Activated CD8-positive, alpha-beta T cell treated with anti-CD3 and anti-CD28 coated beads, Interleukin-2, amount 10 ng/mL, durations not matched to agents 7 days and 5 days (primary cell): ENCODE data around the gene TUFT1. TPM values are rescaled to one million over a fixed set of nuclear protein-coding genes. Genes with fewer than 3 reads are reported as not detected.

Source experiments
- ATAC-seq: fragments of 150-1000 bp; cut with Tn5 transposase; one replicate; pipeline ENCODE4 v1.10.0; 2021; ENCODE audit warnings: moderate library complexity
- CTCF ChIA-PET: fragments of 350-600 bp; sonication (Branson Sonifier 250); formaldehyde crosslinking; loops from one replicate; lab custom pipeline; 2021; ENCODE audit warnings: antibody characterized with exemption; lab: Charles Lee
- POLR2A ChIA-PET: fragments of 350-600 bp; sonication (Branson Sonifier 250); formaldehyde crosslinking; loops from one replicate; lab custom pipeline; 2021; ENCODE audit warnings: antibody characterized with exemption; lab: Charles Lee
- DNase-seq: peaks from one replicate; pipeline ENCODE4 v3.0.0-alpha.2; 2020
- H3K27ac Mint-ChIP-seq: one replicate; pipeline ENCODE4 v1.8.0; 2021; ENCODE audit warnings: mild to moderate bottlenecking, mixed read lengths
- H3K27me3 Mint-ChIP-seq: one replicate; pipeline ENCODE4 v1.8.0; 2021; ENCODE audit warnings: low read depth, mixed read lengths
- H3K36me3 Mint-ChIP-seq: one replicate; pipeline ENCODE4 v1.8.0; 2021; ENCODE audit warnings: low read depth, mixed read lengths
- H3K4me1 Mint-ChIP-seq: one replicate; pipeline ENCODE4 v1.8.0; 2021; ENCODE audit warnings: low read depth, mixed read lengths
- H3K4me3 Mint-ChIP-seq: one replicate; pipeline ENCODE4 v1.8.0; 2021; ENCODE audit warnings: mild to moderate bottlenecking, mixed read lengths
- H3K9me3 Mint-ChIP-seq: one replicate; pipeline ENCODE4 v1.8.0; 2022; ENCODE audit warnings: mixed read lengths; ENCODE audit not compliant: insufficient read depth
- total RNA-seq, 2 experiments: library from RNA; stranded (reverse); gene quantifications; one replicate each; pipeline ENCODE4 v1.2.3, GENCODE V29; 2021

Gene TUFT1
- total RNA-seq = under 1 TPM; 0.42 TPM

GRCh38 chr1:151540021-151540981, at the start of gene TUFT1:
Gene TUFT1 (plus strand): TSS chr1:151540309. CDS start chr1:151540367, 58 bp downstream.
- Mint-ChIP-seq H3K27me3 (peaks cover 12% of the 10 kb centered on the region), H3K4me3 (peak within 1 kb of the TSS; percentile 87), H3K27ac (peak within 1 kb of the TSS; percentile 43), H3K9me3 (no peaks in the 10 kb centered on the region), H3K4me1 (peaks cover 22% of the 10 kb centered on the region), H3K36me3 (no peaks in the 10 kb centered on the region)
- ATAC-seq (peak; percentile 97), DNase-seq (peak; percentile 94)
- ChIA-PET CTCF (interaction anchor here (1.4 to 1.8 kb wide), 4 partner anchors 54 to 296 kb away, joined by 3 to 7 read pairs (median 4); no protein-coding TSS in a partner anchor), POLR2A (interaction anchor here (0.6 to 1.2 kb wide), 3 partner anchors 19 to 344 kb away, joined by 3 to 4 read pairs (median 3); partner anchors contain the start of gene MRPL9)

GRCh38 chr1:151491641-151492040, 48.5 kb upstream of the TUFT1 start:
- ATAC-seq (no peak), DNase-seq (no peak)
- Mint-ChIP-seq H3K36me3 (no peaks in the 10 kb centered on the region), H3K4me1 (peaks cover 2% of the 10 kb centered on the region), H3K27me3 (peaks cover 2% of the 10 kb centered on the region), H3K9me3 (no peaks in the 10 kb centered on the region), H3K27ac (no peak overlapping the region), H3K4me3 (no peak overlapping the region)
- CTCF ChIA-PET = interaction anchor here (0.6 kb wide), 1 partner anchor 12 kb away, joined by 3 read pairs; no protein-coding TSS in a partner anchor
- POLR2A ChIA-PET = no interaction called here

- Mint-ChIP-seq H3K36me3 (no peaks in the 10 kb centered on the region), H3K4me3 (no peak overlapping the region), H3K9me3 (no peaks in the 10 kb centered on the region), H3K27ac (no peak overlapping the region), H3K27me3 (peaks cover 2% of the 10 kb centered on the region), H3K4me1 (peaks cover 2% of the 10 kb centered on the region)
- CTCF ChIA-PET = interaction anchor here (0.6 kb wide), 1 partner anchor 13 kb away, joined by 3 read pairs; no protein-coding TSS in a partner anchor
- no peak for DNase-seq
- ATAC-seq = no peak
- POLR2A ChIA-PET = no interaction called here
Measured at GRCh38 chr1:151492120-151492519, 48.0 kb upstream of the TUFT1 start.

- ATAC-seq (no peak), DNase-seq (no peak)
- Mint-ChIP-seq H3K4me1 (peaks cover 2% of the 10 kb centered on the region), H3K27me3 (peaks cover 2% of the 10 kb centered on the region), H3K9me3 (no peaks in the 10 kb centered on the region), H3K27ac (no peak overlapping the region), H3K36me3 (no peaks in the 10 kb centered on the region), H3K4me3 (no peak overlapping the region)
- CTCF ChIA-PET = interaction anchor here (0.8 to 1.2 kb wide), 2 partner anchors 8 to 9 kb away, joined by 3 read pairs; no protein-coding TSS in a partner anchor
- POLR2A ChIA-PET = no interaction called here
Measured at GRCh38 chr1:151493042-151493441, 47.1 kb upstream of the TUFT1 start.

GRCh38 chr1:151494741-151495281, 45.3 kb upstream of the TUFT1 start:
- Mint-ChIP-seq H3K9me3 (no peaks in the 10 kb centered on the region), H3K27me3 (peaks cover 3% of the 10 kb centered on the region), H3K27ac (no peak overlapping the region), H3K36me3 (no peaks in the 10 kb centered on the region), H3K4me1 (peaks cover 2% of the 10 kb centered on the region), H3K4me3 (no peak overlapping the region)
- no peak for ATAC-seq
- ChIA-PET CTCF (interaction anchor here (1.1 to 1.4 kb wide), 2 partner anchors 51 to 99 kb away, joined by 3 read pairs; no protein-coding TSS in a partner anchor), POLR2A (interaction anchor here (0.6 kb wide), 1 partner anchor 77 kb away, joined by 5 read pairs; no protein-coding TSS in a partner anchor)
- no peak for DNase-seq

- POLR2A ChIA-PET = interaction anchor here (0.6 kb wide), 1 partner anchor 77 kb away, joined by 5 read pairs; no protein-coding TSS in a partner anchor
- Mint-ChIP-seq H3K27ac (no peak overlapping the region), H3K36me3 (no peaks in the 10 kb centered on the region), H3K4me3 (no peak overlapping the region), H3K27me3 (peaks cover 5% of the 10 kb centered on the region), H3K9me3 (no peaks in the 10 kb centered on the region), H3K4me1 (peaks cover 2% of the 10 kb centered on the region)
- ATAC-seq (no peak), DNase-seq (no peak)
- CTCF ChIA-PET = interaction anchor here (1.4 kb wide), 1 partner anchor 51 kb away, joined by 3 read pairs; no protein-coding TSS in a partner anchor
Measured at GRCh38 chr1:151495316-151495715, 44.8 kb upstream of the TUFT1 start.

- H3K27ac Mint-ChIP-seq = no peak overlapping the region
- DNase-seq (no peak), ATAC-seq (no peak)
- no peaks in the 10 kb centered on the region for H3K36me3 Mint-ChIP-seq
- peaks cover 9% of the 10 kb centered on the region for H3K4me1 Mint-ChIP-seq
- no peaks in the 10 kb centered on the region for H3K9me3 Mint-ChIP-seq
- no peak overlapping the region for H3K4me3 Mint-ChIP-seq
- POLR2A ChIA-PET = interaction anchor here (0.6 kb wide), 1 partner anchor 406 kb away, joined by 3 read pairs; no protein-coding TSS in a partner anchor
- CTCF ChIA-PET = no interaction called here
- peaks cover 3% of the 10 kb centered on the region for H3K27me3 Mint-ChIP-seq
Measured at GRCh38 chr1:151499365-151499764, 40.7 kb upstream of the TUFT1 start.

- ATAC-seq (no peak), DNase-seq (no peak)
- peaks cover 8% of the 10 kb centered on the region for H3K4me1 Mint-ChIP-seq
- H3K4me3 Mint-ChIP-seq = no peak overlapping the region
- H3K27me3 Mint-ChIP-seq = peaks cover 3% of the 10 kb centered on the region
- no peak overlapping the region for H3K27ac Mint-ChIP-seq
- POLR2A ChIA-PET = interaction anchor here (0.6 kb wide), 1 partner anchor 405 kb away, joined by 3 read pairs; no protein-coding TSS in a partner anchor
- CTCF ChIA-PET = no interaction called here
- H3K9me3 Mint-ChIP-seq = no peaks in the 10 kb centered on the region
- H3K36me3 Mint-ChIP-seq = no peaks in the 10 kb centered on the region
Measured at GRCh38 chr1:151499930-151500329, 40.2 kb upstream of the TUFT1 start.

GRCh38 chr1:151501474-151501873, 38.6 kb upstream of the TUFT1 start:
- CTCF ChIA-PET = interaction anchor here (1.0 to 1.2 kb wide), 2 partner anchors 8 to 10 kb away, joined by 3 read pairs; partner anchors contain the start of gene CGN
- Mint-ChIP-seq H3K27me3 (peaks cover 10% of the 10 kb centered on the region), H3K4me1 (peaks cover 12% of the 10 kb centered on the region), H3K4me3 (no peak overlapping the region), H3K9me3 (no peaks in the 10 kb centered on the region), H3K27ac (no peak overlapping the region), H3K36me3 (no peaks in the 10 kb centered on the region)
- DNase-seq (no peak), ATAC-seq (no peak)
- POLR2A ChIA-PET = no interaction called here

GRCh38 chr1:151502035-151502700, 37.9 kb upstream of the TUFT1 start:
- Mint-ChIP-seq H3K9me3 (no peaks in the 10 kb centered on the region), H3K4me1 (peaks cover 12% of the 10 kb centered on the region), H3K4me3 (no peak overlapping the region), H3K27me3 (peaks cover 12% of the 10 kb centered on the region), H3K27ac (no peak overlapping the region), H3K36me3 (no peaks in the 10 kb centered on the region)
- DNase-seq (no peak), ATAC-seq (no peak)
- POLR2A ChIA-PET = no interaction called here
- CTCF ChIA-PET = interaction anchor here (1.0 to 1.2 kb wide), 2 partner anchors 9 kb away, joined by 3 read pairs; partner anchors contain the start of gene CGN
